Body of pancreas (tissue), 4 donors: ENCODE results near the gene SMYD4.

Experiments
- CTCF ChIP-seq, 7 experiments: fragments of 450-650 bp in 4 of 7; fragments of 200-600 bp in 3 of 7; sonication (generic) in 3 of 7; IDR thresholded peaks; one replicate each; pipeline ENCODE4 v1.5.1; 2016 to 2019; ENCODE audit warnings: antibody characterized with exemption in 7 of 7
- POLR2A ChIP-seq, 3 donors: fragments of 450-650 bp; IDR thresholded peaks; one replicate each; pipeline ENCODE4 v1.6.1; 2016; ENCODE audit warnings: antibody characterized with exemption in 3 of 3, mild to moderate bottlenecking in 2 of 3

GRCh38 chr17:1843947-1844346 is 14.2 kb upstream of the SMYD4 start:
- TF ChIP-seq CTCF (IDR thresholded peaks at IDR 0.05), result no peak
- no peak for TF ChIP-seq POLR2A (IDR thresholded peaks at IDR 0.05)
